Ishikawa (cell line): Measurements from ENCODE around the gene MEF2C.

Experiments
- CEBPB ChIP-seq: IDR thresholded peaks from 2 replicates; pipeline ENCODE4 v1.6.1; 2012
- CREB1 ChIP-seq: IDR thresholded peaks from 2 replicates; pipeline ENCODE4 v1.6.1; 2012; ENCODE audit warnings: low read depth
- EGR1 ChIP-seq: IDR thresholded peaks from 2 replicates; pipeline ENCODE4 v1.6.1; 2012
- EP300 ChIP-seq: IDR thresholded peaks from 2 replicates; pipeline ENCODE4 v1.6.1; 2012; ENCODE audit warnings: borderline replicate concordance
- FOXM1 ChIP-seq: IDR thresholded peaks from 2 replicates; pipeline ENCODE4 v1.6.1; 2012; ENCODE audit warnings: low read depth, borderline replicate concordance
- MAX ChIP-seq: IDR thresholded peaks from 2 replicates; pipeline ENCODE4 v1.6.1; 2012
- NFIC ChIP-seq: IDR thresholded peaks from 2 replicates; pipeline ENCODE4 v1.6.1; 2012
- RAD21 ChIP-seq: IDR thresholded peaks from 2 replicates; pipeline ENCODE4 v1.6.1; 2012; ENCODE audit warnings: low read depth
- REST ChIP-seq: IDR thresholded peaks from 2 replicates; pipeline ENCODE4 v1.6.1; 2012; ENCODE audit warnings: low read depth, mild to moderate bottlenecking
- TAF1 ChIP-seq: IDR thresholded peaks from 2 replicates; pipeline ENCODE4 v1.6.1; 2012; ENCODE audit warnings: low read depth, mild to moderate bottlenecking
- TCF12 ChIP-seq: IDR thresholded peaks from 2 replicates; pipeline ENCODE4 v1.6.1; 2012; ENCODE audit warnings: low read depth
- TEAD4 ChIP-seq: IDR thresholded peaks from 2 replicates; pipeline ENCODE4 v1.6.1; 2012
- USF1 ChIP-seq: IDR thresholded peaks from 2 replicates; pipeline ENCODE4 v1.6.1; 2012
- YY1 ChIP-seq: IDR thresholded peaks from 2 replicates; pipeline ENCODE4 v1.6.1; 2012; ENCODE audit warnings: low read depth
- ZBTB7A ChIP-seq: IDR thresholded peaks from 2 replicates; pipeline ENCODE4 v1.6.1; 2012; ENCODE audit warnings: low read depth

MEF2C gene

GRCh38 chr5:88813244-88813643 is 69.7 kb downstream of the MEF2C start:
- no peak for TF ChIP-seq USF1
- TF ChIP-seq RAD21: no peak
- no peak for TF ChIP-seq TCF12
- no peak for TF ChIP-seq EGR1
- TF ChIP-seq YY1: no peak
- no peak for TF ChIP-seq CREB1
- no peak for TF ChIP-seq CEBPB
- TF ChIP-seq TAF1: no peak
- no peak for TF ChIP-seq ZBTB7A
- TF ChIP-seq MAX: no peak
- no peak for TF ChIP-seq NFIC
- TF ChIP-seq FOXM1: no peak

- TF ChIP-seq TCF12 (no peak), ZBTB7A (no peak), RAD21 (no peak), YY1 (no peak), REST (no peak), CREB1 (no peak), USF1 (no peak), TEAD4 (no peak), EGR1 (no peak), NFIC (no peak), TAF1 (no peak)
These were observed 74.8 kb downstream of the MEF2C start for GRCh38 chr5:88808153-88808552.

GRCh38 chr5:88807327-88807726 is 75.7 kb downstream of the MEF2C start:
- TF ChIP-seq USF1 (no peak), NFIC (no peak), CREB1 (no peak), YY1 (no peak)

- TF ChIP-seq YY1 (no peak), NFIC (no peak), USF1 (no peak), MAX (no peak), ZBTB7A (no peak), REST (no peak)
These were observed 76.6 kb downstream of the MEF2C start for GRCh38 chr5:88806338-88806737.

- TF ChIP-seq REST: no peak
- no peak for TF ChIP-seq EP300
- TF ChIP-seq TEAD4: no peak
- TF ChIP-seq NFIC: no peak
- TF ChIP-seq YY1: no peak
- TF ChIP-seq ZBTB7A: no peak
- no peak for TF ChIP-seq USF1
- no peak for TF ChIP-seq MAX
- no peak for TF ChIP-seq CREB1
- no peak for TF ChIP-seq RAD21
- no peak for TF ChIP-seq TCF12
- TF ChIP-seq CEBPB: no peak
- no peak for TF ChIP-seq FOXM1
- no peak for TF ChIP-seq EGR1
- no peak for TF ChIP-seq TAF1
These were observed 77.7 kb downstream of the MEF2C start for GRCh38 chr5:88805151-88805784.
